Activated CD4-positive, alpha-beta T cell treated with anti-CD3 and anti-CD28 coated beads, Interleukin-2, Interleukin-4, amounts not matched to agents 100 ng/mL and 50 ng/mL, durations not matched to agents 16 hours and 8 hours (primary cell): ENCODE measurements around the gene CPSF3.
"Not testable (repeated sequence)": the region's sequence is repeated elsewhere in the genome, so short reads cannot be mapped to it uniquely, and the experiment has no call there.

Experiments
- DNase-seq: peaks from one replicate; pipeline ENCODE4 v3.0.0-alpha.2; 2020; ENCODE audit warnings: low spot score

Gene CPSF3

GRCh38 chr2:9466147-9466683, 42.8 kb downstream of the CPSF3 start:
- DNase-seq, result no peak

GRCh38 chr2:9467687-9468086, 44.2 kb downstream of the CPSF3 start:
- DNase-seq, result no peak

- no peak for DNase-seq
Observed at GRCh38 chr2:9471206-9471605, 47.8 kb downstream of the CPSF3 start.

GRCh38 chr2:9472511-9472910, 49.1 kb downstream of the CPSF3 start:
- no peak for DNase-seq

GRCh38 chr2:9473308-9473984, 50.0 kb downstream of the CPSF3 start:
- no peak for DNase-seq

- DNase-seq, result peak; percentile 52
Observed at GRCh38 chr2:9473985-9474360, 50.5 kb downstream of the CPSF3 start.

- peak; percentile 60 for DNase-seq
Observed at GRCh38 chr2:9474361-9475057, 51.1 kb downstream of the CPSF3 start, which contains the start of gene IAH1. Gene IAH1, plus strand, starts transcription at chr2:9474551. Its CDS starts 16 bp downstream, at chr2:9474567.

- no peak for DNase-seq
Observed at GRCh38 chr2:9477914-9478313, 54.5 kb downstream of the CPSF3 start.

- DNase-seq, result no peak
Observed at GRCh38 chr2:9478526-9478925, 55.1 kb downstream of the CPSF3 start.

GRCh38 chr2:9480157-9480556, 56.7 kb downstream of the CPSF3 start:
- no peak for DNase-seq

GRCh38 chr2:9483107-9483506, 59.7 kb downstream of the CPSF3 start:
- DNase-seq, result no peak

- DNase-seq, result no peak
Observed at GRCh38 chr2:9484533-9484932, 61.1 kb downstream of the CPSF3 start.

GRCh38 chr2:9488583-9489547, 65.4 kb downstream of the CPSF3 start:
- DNase-seq, result no peak

GRCh38 chr2:9490789-9491188, 67.3 kb downstream of the CPSF3 start:
- no peak for DNase-seq

- DNase-seq, result no peak
Observed at GRCh38 chr2:9492927-9493326, 69.5 kb downstream of the CPSF3 start.

GRCh38 chr2:9493478-9493877, 70.0 kb downstream of the CPSF3 start:
- DNase-seq, result peak; percentile 25

- peak; percentile 31 for DNase-seq
Observed at GRCh38 chr2:9494081-9494480, 70.6 kb downstream of the CPSF3 start.

GRCh38 chr2:9497017-9497416, 73.6 kb downstream of the CPSF3 start:
- DNase-seq, result peak; percentile 25

- DNase-seq, result no peak
Observed at GRCh38 chr2:9498210-9498609, 74.8 kb downstream of the CPSF3 start.

- no peak for DNase-seq
Observed at GRCh38 chr2:9508931-9509330, 85.5 kb downstream of the CPSF3 start.

- not testable (repeated sequence) for DNase-seq
Observed at GRCh38 chr2:9513946-9514345, 90.5 kb downstream of the CPSF3 start.

GRCh38 chr2:9517118-9517782, 93.8 kb downstream of the CPSF3 start:
- no peak for DNase-seq
